ENCODE results near the gene TXNDC11.

The TXNDC11 gene

DNA sequence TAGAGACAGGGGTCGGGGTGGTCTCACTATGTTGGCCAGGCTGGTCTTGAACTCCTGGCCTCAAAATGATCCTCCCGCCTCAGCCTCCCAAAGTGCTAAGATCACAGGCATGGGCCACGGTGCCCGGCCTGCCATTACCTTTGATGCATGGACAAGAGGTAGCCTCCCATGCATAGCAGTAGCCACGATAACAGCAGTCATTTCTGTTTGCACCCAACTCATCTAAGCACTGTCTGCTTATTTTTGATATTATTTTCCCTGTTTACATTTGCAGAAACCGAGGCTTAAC lies 111.9 kb downstream of the TXNDC11 start:
- no peak for DNase-seq (ENCODE audit: low read depth in 2 of 2)

- DNase-seq (ENCODE audit: low read depth in 2 of 2) = no peak
Measured at GRCh38 chr16:11630046-11630767, 112.5 kb downstream of the TXNDC11 start.
